ENCODE measurements around the gene PDE7B.

PDE7B gene

DNA sequence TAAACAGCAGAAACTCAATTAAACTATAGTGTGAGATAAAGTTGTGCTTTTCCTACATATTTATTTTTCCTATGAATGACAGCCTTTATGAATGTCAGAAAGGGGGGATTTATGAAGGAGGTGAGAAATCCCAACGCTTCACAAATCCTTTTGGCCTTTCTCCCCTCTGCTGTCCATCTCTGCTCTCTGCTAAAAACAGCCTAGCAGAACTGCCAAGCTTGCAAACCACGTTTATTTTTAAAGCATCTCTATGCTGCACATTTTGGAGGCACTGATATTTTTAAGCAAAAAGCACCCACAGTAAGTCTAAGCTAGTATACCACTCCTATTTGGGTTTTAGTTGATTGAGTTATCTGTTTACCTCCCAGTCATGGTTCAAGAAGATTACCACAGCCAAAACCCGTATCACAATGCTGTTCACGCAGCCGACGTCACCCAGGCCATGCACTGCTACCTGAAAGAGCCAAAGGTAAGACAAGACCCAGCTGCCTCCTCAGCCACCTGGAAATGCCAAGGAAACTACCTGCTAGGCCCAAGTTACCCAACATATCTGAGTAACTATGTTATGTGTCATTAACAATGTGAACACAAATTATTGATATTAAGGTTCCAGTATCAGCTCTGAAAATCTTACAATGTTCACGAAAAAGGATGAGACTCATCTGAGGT lies 302.3 kb downstream of the PDE7B start:
- no peak overlapping the region for H3K27ac Mint-ChIP-seq (ENCODE audit: low read depth)
- H3K9me3 Mint-ChIP-seq: no peaks in the 10 kb centered on the region
- ATAC-seq (replicated peaks; ENCODE audit: extremely low read depth, poor library complexity, severe bottlenecking) (no peak), DNase-seq (ENCODE audit: low spot score in 2 of 2) (no peak)
- H3K4me1 Mint-ChIP-seq: no peaks in the 10 kb centered on the region
- H3K4me3 Mint-ChIP-seq: no peak overlapping the region
- H3K36me3 Mint-ChIP-seq (ENCODE audit: insufficient read depth): no peaks in the 10 kb centered on the region
- H3K27me3 Mint-ChIP-seq: peaks cover 20% of the 10 kb centered on the region

- no peaks in the 10 kb centered on the region for H3K36me3 Mint-ChIP-seq (ENCODE audit: insufficient read depth)
- ATAC-seq (replicated peaks; ENCODE audit: extremely low read depth, poor library complexity, severe bottlenecking): no peak
- no peak for DNase-seq (ENCODE audit: low spot score in 2 of 2)
Measured at GRCh38 chr6:136155191-136155590, 303.7 kb downstream of the PDE7B start.

GRCh38 chr6:136157743-136158142 lies 306.2 kb downstream of the PDE7B start:
- peaks cover 15% of the 10 kb centered on the region for H3K27me3 Mint-ChIP-seq
- H3K9me3 Mint-ChIP-seq: no peaks in the 10 kb centered on the region
- no peak overlapping the region for H3K4me3 Mint-ChIP-seq
- no peaks in the 10 kb centered on the region for H3K4me1 Mint-ChIP-seq
- H3K27ac Mint-ChIP-seq (ENCODE audit: low read depth): no peak overlapping the region
- ATAC-seq (replicated peaks; ENCODE audit: extremely low read depth, poor library complexity, severe bottlenecking): no peak
- H3K36me3 Mint-ChIP-seq (ENCODE audit: insufficient read depth): no peaks in the 10 kb centered on the region
- DNase-seq (ENCODE audit: low spot score in 2 of 2): no peak

More at GRCh38 chr6:136155191-136155590, 303.7 kb downstream of the PDE7B start:
- H3K4me3 Mint-ChIP-seq: no peak overlapping the region
- H3K9me3 Mint-ChIP-seq: no peaks in the 10 kb centered on the region
- no peaks in the 10 kb centered on the region for H3K4me1 Mint-ChIP-seq
- H3K27ac Mint-ChIP-seq (ENCODE audit: low read depth): no peak overlapping the region
- H3K27me3 Mint-ChIP-seq: peaks cover 8% of the 10 kb centered on the region

DNA sequence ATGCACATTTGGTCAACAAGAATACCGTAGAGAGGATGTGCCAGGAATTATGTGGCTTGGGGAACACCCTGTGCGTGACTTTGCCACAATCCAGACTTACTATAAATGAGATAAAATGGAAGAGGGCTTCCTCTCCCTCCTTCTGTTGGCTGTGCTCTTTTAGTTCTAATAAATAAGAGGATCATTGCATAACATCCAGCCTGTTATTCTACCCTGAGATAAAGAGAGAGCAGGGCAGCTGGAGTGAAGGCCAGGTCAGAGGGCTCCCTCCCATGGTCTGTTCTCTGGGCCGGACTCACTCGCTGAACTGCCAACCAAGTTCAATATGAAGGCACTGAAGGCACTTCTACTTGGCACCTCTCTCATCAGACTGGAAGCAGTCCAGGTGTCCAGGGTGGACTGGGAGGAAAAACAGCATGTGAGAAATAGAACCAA lies 306.9 kb downstream of the PDE7B start:
- Mint-ChIP-seq H3K4me1 (no peaks in the 10 kb centered on the region), H3K27me3 (peaks cover 15% of the 10 kb centered on the region), H3K27ac (ENCODE audit: low read depth) (no peak overlapping the region), H3K36me3 (ENCODE audit: insufficient read depth) (no peaks in the 10 kb centered on the region), H3K9me3 (no peaks in the 10 kb centered on the region), H3K4me3 (no peak overlapping the region)
- ATAC-seq (replicated peaks; ENCODE audit: extremely low read depth, poor library complexity, severe bottlenecking) (no peak), DNase-seq (ENCODE audit: low spot score in 2 of 2) (no peak)

GRCh38 chr6:136158971-136159370 lies 307.5 kb downstream of the PDE7B start:
- no peak for DNase-seq (ENCODE audit: low spot score in 2 of 2)
- Mint-ChIP-seq H3K36me3 (ENCODE audit: insufficient read depth) (no peaks in the 10 kb centered on the region), H3K27me3 (peaks cover 15% of the 10 kb centered on the region)

DNA sequence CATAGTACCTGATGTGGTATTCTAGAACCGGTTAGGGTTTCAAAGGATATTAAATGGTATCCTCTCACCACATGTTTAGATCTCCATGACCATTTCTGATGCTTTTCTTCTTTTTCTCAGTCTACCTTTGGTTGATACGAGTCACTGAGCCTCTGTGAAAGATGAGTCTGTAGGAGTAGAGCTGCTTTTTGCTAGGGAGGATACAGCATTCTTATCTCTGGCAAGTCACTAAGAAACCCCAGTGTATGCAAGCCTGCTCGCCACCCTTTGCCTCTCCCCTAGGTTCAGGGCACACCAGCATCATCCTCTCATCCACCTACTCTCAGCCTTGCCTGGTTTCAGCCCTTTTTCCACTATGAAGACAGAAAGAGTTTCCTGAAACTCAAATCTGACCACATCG lies 308.7 kb downstream of the PDE7B start:
- Mint-ChIP-seq H3K4me1 (no peaks in the 10 kb centered on the region), H3K4me3 (no peak overlapping the region), H3K27ac (ENCODE audit: low read depth) (no peak overlapping the region), H3K27me3 (peaks cover 15% of the 10 kb centered on the region), H3K9me3 (no peaks in the 10 kb centered on the region), H3K36me3 (ENCODE audit: insufficient read depth) (no peaks in the 10 kb centered on the region)
- no peak for ATAC-seq (replicated peaks; ENCODE audit: extremely low read depth, poor library complexity, severe bottlenecking)
- no peak for DNase-seq (ENCODE audit: low spot score in 2 of 2)

More at GRCh38 chr6:136158971-136159370, 307.5 kb downstream of the PDE7B start:
- no peaks in the 10 kb centered on the region for H3K9me3 Mint-ChIP-seq
- H3K27ac Mint-ChIP-seq (ENCODE audit: low read depth): no peak overlapping the region
- no peaks in the 10 kb centered on the region for H3K4me1 Mint-ChIP-seq
- no peak for ATAC-seq (replicated peaks; ENCODE audit: extremely low read depth, poor library complexity, severe bottlenecking)
- no peak overlapping the region for H3K4me3 Mint-ChIP-seq

DNA sequence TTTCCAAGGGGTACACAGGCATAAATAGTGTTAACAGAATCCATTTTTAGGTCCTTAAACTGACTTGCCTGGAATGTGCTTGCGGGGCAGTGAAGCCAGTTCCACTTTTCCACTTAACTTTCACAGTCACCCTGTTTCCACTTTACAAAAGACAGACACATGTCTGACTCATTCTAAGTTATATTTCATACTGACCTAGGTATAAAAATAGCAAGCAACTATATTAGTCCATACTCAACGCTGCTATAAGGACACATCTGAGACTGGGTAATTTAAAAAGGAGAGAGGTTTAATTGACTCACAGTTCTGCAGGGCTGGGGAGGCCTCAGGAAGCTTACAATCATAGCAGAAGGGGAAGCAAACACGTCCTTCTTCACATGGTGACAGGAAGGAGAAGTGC lies 310.4 kb downstream of the PDE7B start:
- no peak overlapping the region for H3K27ac Mint-ChIP-seq (ENCODE audit: low read depth)
- DNase-seq (ENCODE audit: low spot score in 2 of 2): no peak

GRCh38 chr6:136163260-136163659 lies 311.8 kb downstream of the PDE7B start:
- Mint-ChIP-seq H3K27ac (ENCODE audit: low read depth) (no peak overlapping the region), H3K4me1 (no peaks in the 10 kb centered on the region), H3K9me3 (peaks cover 7% of the 10 kb centered on the region), H3K27me3 (peaks cover 42% of the 10 kb centered on the region), H3K4me3 (no peak overlapping the region), H3K36me3 (ENCODE audit: insufficient read depth) (no peaks in the 10 kb centered on the region)
- no peak for DNase-seq (ENCODE audit: low spot score in 2 of 2)
- ATAC-seq (replicated peaks; ENCODE audit: extremely low read depth, poor library complexity, severe bottlenecking): no peak

More for the DNA sequence above, 310.4 kb downstream of the PDE7B start:
- no peaks in the 10 kb centered on the region for H3K4me1 Mint-ChIP-seq
- H3K9me3 Mint-ChIP-seq: peaks cover under 1% of the 10 kb centered on the region
- H3K4me3 Mint-ChIP-seq: no peak overlapping the region
- H3K27me3 Mint-ChIP-seq: peaks cover 29% of the 10 kb centered on the region
- H3K36me3 Mint-ChIP-seq (ENCODE audit: insufficient read depth): no peaks in the 10 kb centered on the region
- no peak for ATAC-seq (replicated peaks; ENCODE audit: extremely low read depth, poor library complexity, severe bottlenecking)

DNA sequence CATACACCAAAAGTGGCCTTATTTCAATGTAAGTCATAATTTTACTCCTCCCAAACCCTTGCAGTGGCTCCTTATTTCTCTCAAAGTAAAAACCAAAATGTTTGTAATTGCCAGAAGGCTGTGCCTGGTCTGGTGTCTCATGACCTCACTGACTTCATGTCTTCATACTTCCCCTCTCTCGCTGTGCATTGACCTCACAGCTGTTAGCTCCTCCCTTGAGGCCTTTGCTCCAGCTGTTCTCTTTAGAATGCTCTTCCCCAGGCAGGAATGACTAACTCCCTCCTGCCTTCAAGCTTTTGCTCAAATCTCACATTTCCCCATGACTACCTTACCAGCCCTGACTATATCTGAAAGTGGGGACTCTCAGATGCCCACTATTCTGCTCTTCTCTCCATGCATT lies 315.3 kb downstream of the PDE7B start:
- Mint-ChIP-seq H3K9me3 (peaks cover 7% of the 10 kb centered on the region), H3K4me1 (no peaks in the 10 kb centered on the region), H3K27ac (ENCODE audit: low read depth) (no peak overlapping the region), H3K36me3 (ENCODE audit: insufficient read depth) (no peaks in the 10 kb centered on the region), H3K27me3 (peaks cover 31% of the 10 kb centered on the region), H3K4me3 (no peak overlapping the region)
- no peak for ATAC-seq (replicated peaks; ENCODE audit: extremely low read depth, poor library complexity, severe bottlenecking)
- no peak for DNase-seq (ENCODE audit: low spot score in 2 of 2)

DNA sequence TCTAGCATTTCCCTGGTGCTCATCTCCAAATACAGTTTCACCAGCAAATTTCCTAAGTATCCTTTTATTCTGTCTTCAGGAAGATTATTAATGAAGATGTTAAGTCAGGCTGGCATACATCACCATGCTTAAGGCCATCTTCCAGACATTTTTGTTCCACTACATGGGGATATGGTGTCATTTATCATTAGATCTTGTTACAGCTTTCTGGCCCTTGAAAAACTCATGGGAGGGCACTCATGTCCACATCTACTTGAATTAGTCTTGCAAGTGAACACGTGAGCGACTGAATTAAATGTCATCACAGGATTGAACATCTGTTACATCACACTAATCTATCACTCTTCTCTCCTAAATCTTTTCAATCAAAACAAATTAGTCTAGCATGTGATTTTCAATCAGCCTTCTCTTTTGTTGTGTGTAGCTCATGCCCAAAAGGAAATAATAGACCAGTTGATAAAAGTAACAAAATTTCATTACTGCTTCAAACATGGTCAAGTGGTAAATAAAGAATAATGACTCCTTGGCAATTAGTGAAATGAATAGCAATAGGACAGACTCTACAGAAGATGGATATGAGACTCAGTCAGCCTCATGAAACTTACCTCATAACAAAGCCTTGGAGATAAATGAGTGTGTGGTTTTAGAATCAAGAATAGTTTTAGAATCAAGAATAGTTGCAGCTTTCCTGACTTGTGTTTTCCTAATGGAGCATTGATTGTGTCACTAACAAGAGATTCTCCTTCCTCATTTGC lies 318.1 kb downstream of the PDE7B start:
- H3K4me1 Mint-ChIP-seq: no peaks in the 10 kb centered on the region
- H3K27me3 Mint-ChIP-seq: peaks cover 44% of the 10 kb centered on the region
- H3K36me3 Mint-ChIP-seq (ENCODE audit: insufficient read depth): no peaks in the 10 kb centered on the region
- no peak for ATAC-seq (replicated peaks; ENCODE audit: extremely low read depth, poor library complexity, severe bottlenecking)
- no peak overlapping the region for H3K4me3 Mint-ChIP-seq
- DNase-seq (ENCODE audit: low spot score in 2 of 2): no peak
- no peak overlapping the region for H3K27ac Mint-ChIP-seq (ENCODE audit: low read depth)
- peaks cover 7% of the 10 kb centered on the region for H3K9me3 Mint-ChIP-seq

DNA sequence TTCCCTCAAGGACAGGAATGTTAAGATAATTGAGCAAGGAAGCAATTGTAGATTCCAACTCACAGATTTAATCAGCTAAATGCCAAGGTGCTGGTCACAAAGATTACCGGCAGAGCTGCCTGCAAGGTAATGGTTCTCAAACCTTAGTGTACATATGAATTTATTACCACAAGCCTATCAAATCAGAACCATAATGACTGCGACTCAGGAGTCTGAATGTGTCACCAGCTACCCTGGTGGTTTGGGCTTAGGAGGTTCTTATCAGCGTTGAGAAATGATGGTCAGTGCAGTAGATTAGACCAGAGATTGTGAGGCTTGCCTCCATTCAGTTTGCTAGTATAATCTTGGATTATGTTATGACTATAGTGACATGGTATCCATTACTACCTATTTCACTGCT lies 319.7 kb downstream of the PDE7B start:
- Mint-ChIP-seq H3K9me3 (peaks cover 7% of the 10 kb centered on the region), H3K4me3 (no peak overlapping the region), H3K27ac (ENCODE audit: low read depth) (no peak overlapping the region), H3K36me3 (ENCODE audit: insufficient read depth) (no peaks in the 10 kb centered on the region), H3K27me3 (peaks cover 40% of the 10 kb centered on the region), H3K4me1 (no peaks in the 10 kb centered on the region)
- DNase-seq (ENCODE audit: low spot score in 2 of 2) (no peak), ATAC-seq (replicated peaks; ENCODE audit: extremely low read depth, poor library complexity, severe bottlenecking) (no peak)

DNA sequence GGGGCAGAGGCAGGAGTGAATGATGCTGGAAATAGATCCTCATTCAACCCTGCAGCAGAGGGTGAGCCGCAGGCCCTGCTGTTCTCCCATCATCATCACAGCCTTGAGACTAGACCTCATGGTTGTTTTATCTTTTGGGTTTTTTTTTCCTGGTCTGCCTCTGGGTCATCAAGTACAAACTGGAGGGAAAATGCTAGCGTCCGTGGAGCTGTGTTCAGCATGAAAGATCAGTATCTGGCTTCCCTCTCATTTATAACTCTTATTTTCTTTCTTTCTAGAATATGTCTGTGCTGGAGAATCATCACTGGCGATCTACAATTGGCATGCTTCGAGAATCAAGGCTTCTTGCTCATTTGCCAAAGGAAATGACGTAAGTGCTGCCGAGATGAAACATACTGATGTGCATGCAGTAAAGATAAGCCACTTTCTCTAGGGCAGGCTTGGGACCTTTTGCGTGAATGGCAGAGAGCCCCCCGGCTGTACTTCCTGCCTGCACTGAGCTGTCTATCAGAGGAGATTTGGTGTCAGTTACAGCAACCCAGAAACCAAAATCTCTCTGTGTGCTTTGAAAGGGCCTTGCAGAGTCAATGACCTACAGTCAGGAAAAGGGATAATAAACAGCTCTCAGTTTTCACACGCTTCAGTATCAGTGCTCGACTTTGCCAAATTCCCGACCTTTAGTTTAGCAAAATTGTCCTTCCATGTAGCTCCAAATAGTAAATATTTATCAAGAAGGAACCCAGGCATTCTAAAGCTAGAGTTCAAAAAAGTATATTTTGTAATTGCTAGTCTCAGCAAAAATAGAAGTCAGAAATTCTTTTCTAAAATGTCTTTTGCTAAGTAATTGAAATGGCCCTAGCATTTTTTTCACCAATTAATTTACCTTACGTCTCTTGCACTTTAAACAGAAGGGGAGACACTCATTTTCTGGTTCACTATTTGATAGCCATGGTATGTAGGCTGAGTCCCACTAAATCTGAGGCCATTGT lies 322.3 kb downstream of the PDE7B start:
- Mint-ChIP-seq H3K27ac (ENCODE audit: low read depth) (no peak overlapping the region), H3K4me3 (no peak overlapping the region), H3K36me3 (ENCODE audit: insufficient read depth) (no peaks in the 10 kb centered on the region), H3K9me3 (no peaks in the 10 kb centered on the region), H3K27me3 (peaks cover 32% of the 10 kb centered on the region), H3K4me1 (no peaks in the 10 kb centered on the region)
- no peak for ATAC-seq (replicated peaks; ENCODE audit: extremely low read depth, poor library complexity, severe bottlenecking)
- no peak for DNase-seq (ENCODE audit: low spot score in 2 of 2)

Measured in central memory CD8-positive, alpha-beta T cell (primary cell).